ENCODE data around the gene UBAP1L. TPM values are rescaled to one million over a fixed set of nuclear protein-coding genes. Genes with fewer than 3 reads are reported as not detected.

Gene UBAP1L
- total RNA-seq, 1 experiment from 2014 or later: 1.7 TPM

GRCh38 chr15:65083262-65083701 is 31.7 kb downstream of the UBAP1L start:
- in situ Hi-C loops (cut with HindIII; ENCODE audit: low pct_unique_long_range_greater_than_20kb, low sequenced_read_pairs): no loop called here

DNA sequence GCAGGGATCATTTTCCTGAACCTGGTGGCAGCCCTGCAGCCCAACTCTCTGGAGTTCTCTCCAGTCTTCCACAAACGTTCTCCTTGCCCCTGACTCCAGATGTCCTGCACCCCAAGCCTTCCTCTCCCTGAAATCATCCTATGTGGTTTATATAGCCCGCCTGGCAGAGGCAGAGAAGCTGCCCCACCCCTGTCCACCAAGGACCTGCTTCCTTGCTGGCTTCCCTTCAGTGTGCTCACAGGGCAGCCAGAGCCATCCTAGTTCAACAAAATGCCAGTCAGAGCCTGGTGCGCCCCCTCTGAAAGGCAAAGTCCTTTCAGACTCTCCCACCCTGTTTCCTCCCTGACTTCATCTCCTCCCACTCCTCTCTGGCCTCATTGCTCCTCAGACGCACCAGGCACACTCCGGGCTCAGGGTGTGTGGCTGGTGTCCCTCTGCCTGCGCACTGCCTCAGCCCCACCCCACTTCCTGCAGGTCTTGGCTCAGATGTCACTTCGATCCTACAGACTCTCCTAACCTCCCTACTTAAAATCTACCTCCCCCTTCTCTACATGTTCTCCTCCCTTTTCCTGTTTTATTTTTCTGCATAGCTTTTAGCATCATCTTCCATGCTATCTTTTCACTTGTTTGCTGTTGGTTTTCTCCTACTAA is 32.6 kb downstream of the UBAP1L start:
- intact Hi-C loops (cut with micrococcal nuclease; ENCODE audit: unreplicated experiment): no loop called here
- ChIA-PET POLR2A (interaction anchor here (0.6 kb wide), 1 partner anchor 71 kb away, joined by 7 read pairs; no protein-coding TSS in a partner anchor), CTCF (interaction anchor here (0.6 to 0.9 kb wide), 2 partner anchors 32 to 48 kb away, joined by 4 to 5 read pairs; no protein-coding TSS in a partner anchor)
- BruUV-seq (replicated peaks): no TSS peak
- H3K36me3 ChIP-seq (ENCODE audit: control insufficient read depth, insufficient read depth, low read length): no peaks in the 10 kb centered on the region
- H3K27me3 ChIP-seq (ENCODE audit: control insufficient read depth, insufficient read depth, low read length): no peaks in the 10 kb centered on the region; the same call in 1 of the 2 replicates
- H3K4me1 ChIP-seq (ENCODE audit: control insufficient read depth, insufficient read depth, low read length): peaks cover 5% of the 10 kb centered on the region; the same call in 1 of the 2 replicates
- TF ChIP-seq SIN3A (IDR thresholded peaks at IDR 0.05; ENCODE audit: borderline replicate concordance, insufficient read depth, low read depth, low read length): no peak
- TF ChIP-seq POLR2AphosphoS5 (IDR thresholded peaks at IDR 0.05; ENCODE audit: low read depth, low read length): no peak
- no peak for TF ChIP-seq TCF7L2 (IDR thresholded peaks at IDR 0.05; ENCODE audit: low read depth, low read length)
- TF ChIP-seq, protein P1, sequence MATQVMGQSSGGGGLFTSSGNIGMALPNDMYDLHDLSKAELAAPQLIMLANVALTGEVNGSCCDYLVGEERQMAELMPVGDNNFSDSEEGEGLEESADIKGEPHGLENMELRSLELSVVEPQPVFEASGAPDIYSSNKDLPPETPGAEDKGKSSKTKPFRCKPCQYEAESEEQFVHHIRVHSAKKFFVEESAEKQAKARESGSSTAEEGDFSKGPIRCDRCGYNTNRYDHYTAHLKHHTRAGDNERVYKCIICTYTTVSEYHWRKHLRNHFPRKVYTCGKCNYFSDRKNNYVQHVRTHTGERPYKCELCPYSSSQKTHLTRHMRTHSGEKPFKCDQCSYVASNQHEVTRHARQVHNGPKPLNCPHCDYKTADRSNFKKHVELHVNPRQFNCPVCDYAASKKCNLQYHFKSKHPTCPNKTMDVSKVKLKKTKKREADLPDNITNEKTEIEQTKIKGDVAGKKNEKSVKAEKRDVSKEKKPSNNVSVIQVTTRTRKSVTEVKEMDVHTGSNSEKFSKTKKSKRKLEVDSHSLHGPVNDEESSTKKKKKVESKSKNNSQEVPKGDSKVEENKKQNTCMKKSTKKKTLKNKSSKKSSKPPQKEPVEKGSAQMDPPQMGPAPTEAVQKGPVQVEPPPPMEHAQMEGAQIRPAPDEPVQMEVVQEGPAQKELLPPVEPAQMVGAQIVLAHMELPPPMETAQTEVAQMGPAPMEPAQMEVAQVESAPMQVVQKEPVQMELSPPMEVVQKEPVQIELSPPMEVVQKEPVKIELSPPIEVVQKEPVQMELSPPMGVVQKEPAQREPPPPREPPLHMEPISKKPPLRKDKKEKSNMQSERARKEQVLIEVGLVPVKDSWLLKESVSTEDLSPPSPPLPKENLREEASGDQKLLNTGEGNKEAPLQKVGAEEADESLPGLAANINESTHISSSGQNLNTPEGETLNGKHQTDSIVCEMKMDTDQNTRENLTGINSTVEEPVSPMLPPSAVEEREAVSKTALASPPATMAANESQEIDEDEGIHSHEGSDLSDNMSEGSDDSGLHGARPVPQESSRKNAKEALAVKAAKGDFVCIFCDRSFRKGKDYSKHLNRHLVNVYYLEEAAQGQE (IDR thresholded peaks at IDR 0.05; ENCODE audit: insufficient read depth in 1 of 2, low read depth in 2 of 2, low read length in 1 of 2): no peak
- no peak for TF ChIP-seq CTCF (IDR thresholded peaks at IDR 0.05)
- H3K4me3 ChIP-seq (ENCODE audit: low read depth in 2 of 2, low read length in 2 of 2): no peak overlapping the region
- in situ Hi-C loops (cut with HindIII; ENCODE audit: low pct_unique_long_range_greater_than_20kb, low sequenced_read_pairs): no loop called here
- DNase-seq (ENCODE audit: low read depth, low spot score): no peak
- H3K27ac ChIP-seq (ENCODE audit: low read length): no peak overlapping the region
- no peaks in the 10 kb centered on the region for H3K9me3 ChIP-seq (ENCODE audit: control insufficient read depth, insufficient read depth, low read depth, low read length)
- ATAC-seq: no peak

More at GRCh38 chr15:65083262-65083701, 31.7 kb downstream of the UBAP1L start:
- intact Hi-C loops (cut with micrococcal nuclease; ENCODE audit: unreplicated experiment): no loop called here
- H3K36me3 ChIP-seq (ENCODE audit: control insufficient read depth, insufficient read depth, low read length): no peaks in the 10 kb centered on the region
- no peaks in the 10 kb centered on the region for H3K9me3 ChIP-seq (ENCODE audit: control insufficient read depth, insufficient read depth, low read depth, low read length)
- ATAC-seq: no peak
- no peaks in the 10 kb centered on the region; the same call in 1 of the 2 replicates for H3K27me3 ChIP-seq (ENCODE audit: control insufficient read depth, insufficient read depth, low read length)
- no peak overlapping the region for H3K4me3 ChIP-seq (ENCODE audit: low read depth in 2 of 2, low read length in 2 of 2)
- BruUV-seq (replicated peaks): no TSS peak
- ChIA-PET CTCF (interaction anchor here (0.9 to 1.1 kb wide), 2 partner anchors 49 kb away, joined by 4 to 5 read pairs; no protein-coding TSS in a partner anchor), POLR2A (interaction anchor here (0.6 kb wide), 1 partner anchor 72 kb away, joined by 7 read pairs; no protein-coding TSS in a partner anchor)
- TF ChIP-seq CTCF (IDR thresholded peaks at IDR 0.05) (no peak), POLR2AphosphoS5 (IDR thresholded peaks at IDR 0.05; ENCODE audit: low read depth, low read length) (no peak), SIN3A (IDR thresholded peaks at IDR 0.05; ENCODE audit: borderline replicate concordance, insufficient read depth, low read depth, low read length) (no peak), TCF7L2 (IDR thresholded peaks at IDR 0.05; ENCODE audit: low read depth, low read length) (no peak)
- TF ChIP-seq, protein P1 (IDR thresholded peaks at IDR 0.05; ENCODE audit: insufficient read depth in 1 of 2, low read depth in 2 of 2, low read length in 1 of 2): no peak
- H3K27ac ChIP-seq (ENCODE audit: low read length): no peak overlapping the region
- peaks cover 10% of the 10 kb centered on the region for H3K4me1 ChIP-seq (ENCODE audit: control insufficient read depth, insufficient read depth, low read length)
- no peak for DNase-seq (ENCODE audit: low read depth, low spot score)

Measured in Panc1 (cell line).